HG02642 (cell line): ENCODE measurements around the gene AAK1.
"Not testable (repeated sequence)": the region's sequence is repeated elsewhere in the genome, so short reads cannot be mapped to it uniquely, and the experiment has no call there.

ENCODE experiments used
- ATAC-seq: cut with Tn5 transposase; IDR thresholded peaks from one replicate; pipeline ENCODE4 v1.9.1; 2021; ENCODE audit warnings: mild to moderate bottlenecking; ENCODE audit not compliant: unreplicated experiment, poor library complexity

AAK1 gene

DNA sequence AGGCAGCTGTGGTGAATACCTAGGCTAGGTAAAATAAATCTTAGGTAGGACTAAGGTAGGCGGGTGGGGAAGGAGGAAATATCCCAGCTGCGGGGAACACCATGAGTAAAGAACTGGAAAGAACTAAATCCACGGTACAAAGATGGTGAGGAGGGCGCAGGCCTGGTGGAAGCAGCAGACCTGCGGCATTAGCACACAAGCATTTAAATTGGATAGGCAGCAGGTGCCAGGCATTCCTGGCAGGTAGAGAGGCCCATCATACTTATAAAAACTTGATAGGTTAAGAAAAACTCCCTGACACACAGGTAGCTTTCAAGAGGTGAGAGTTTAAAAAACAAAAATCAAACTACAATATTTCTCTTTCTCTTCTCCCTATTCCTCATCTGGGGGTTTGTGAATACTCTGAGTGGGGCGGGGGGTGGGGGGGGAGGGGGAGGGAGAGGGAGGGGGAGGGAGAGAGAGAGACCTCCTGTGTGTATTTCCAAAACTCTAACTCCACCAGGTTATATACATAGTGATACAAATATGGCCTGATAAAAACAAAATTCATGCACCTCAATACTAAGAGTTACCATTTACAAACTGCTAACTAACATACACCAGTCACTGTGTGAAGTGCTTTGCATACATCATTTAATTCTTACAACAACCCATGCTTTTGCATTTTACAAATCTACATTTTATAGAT is 13.5 kb downstream of the AAK1 start:
- ATAC-seq, result no peak

DNA sequence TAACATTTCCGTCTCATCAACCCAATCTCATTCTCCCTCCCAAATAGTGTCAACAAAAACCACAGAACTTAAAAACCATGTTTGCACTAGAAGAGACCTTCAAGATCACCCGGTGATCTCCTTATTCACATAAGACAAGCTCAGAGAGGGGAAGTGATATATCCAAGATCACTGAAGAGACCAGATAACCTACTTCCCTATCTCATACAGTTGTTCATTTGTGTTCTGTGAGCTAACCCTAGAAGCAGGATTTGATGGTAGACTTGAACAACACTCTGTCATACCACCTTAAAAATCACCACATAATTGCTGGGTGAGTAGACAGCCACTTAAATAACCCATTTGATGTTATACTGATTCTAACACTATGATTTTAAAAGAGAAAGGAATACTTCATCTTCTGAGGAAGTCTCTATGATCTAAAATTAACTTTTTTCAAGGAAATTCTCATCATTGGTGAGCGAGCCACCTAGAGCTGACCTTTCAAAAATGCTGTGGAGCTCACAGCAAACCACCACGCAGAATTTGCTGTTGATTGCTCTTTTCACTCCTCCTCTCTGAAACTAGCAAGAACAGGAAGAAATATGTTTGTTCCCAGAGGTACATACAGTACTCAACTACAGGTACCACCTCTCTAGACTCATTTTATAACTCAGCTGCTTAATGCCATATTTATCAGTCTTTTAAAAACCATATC is 15.1 kb downstream of the AAK1 start:
- ATAC-seq, result no peak

- ATAC-seq, result no peak
Observed at GRCh38 chr2:69625078-69625795, 18.3 kb downstream of the AAK1 start.

DNA sequence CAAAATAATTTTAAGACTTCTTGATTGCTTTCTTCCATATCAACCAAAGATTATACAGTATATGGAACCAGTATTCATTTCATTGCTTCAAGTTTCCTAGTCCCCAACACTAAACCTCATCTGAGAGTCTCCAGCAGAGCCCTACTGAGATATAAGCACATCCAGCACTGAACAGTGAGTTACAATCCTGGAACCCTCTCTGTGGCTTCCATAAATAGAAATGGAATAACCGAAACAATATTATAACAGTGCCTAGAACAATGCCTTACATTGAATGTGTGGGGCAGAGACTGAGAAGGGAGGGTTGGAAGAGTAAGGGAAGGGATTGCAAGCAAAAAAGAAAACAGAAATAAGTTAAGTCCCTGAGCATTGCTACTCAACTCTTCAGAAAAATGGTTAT is 18.9 kb downstream of the AAK1 start:
- ATAC-seq, result no peak

DNA sequence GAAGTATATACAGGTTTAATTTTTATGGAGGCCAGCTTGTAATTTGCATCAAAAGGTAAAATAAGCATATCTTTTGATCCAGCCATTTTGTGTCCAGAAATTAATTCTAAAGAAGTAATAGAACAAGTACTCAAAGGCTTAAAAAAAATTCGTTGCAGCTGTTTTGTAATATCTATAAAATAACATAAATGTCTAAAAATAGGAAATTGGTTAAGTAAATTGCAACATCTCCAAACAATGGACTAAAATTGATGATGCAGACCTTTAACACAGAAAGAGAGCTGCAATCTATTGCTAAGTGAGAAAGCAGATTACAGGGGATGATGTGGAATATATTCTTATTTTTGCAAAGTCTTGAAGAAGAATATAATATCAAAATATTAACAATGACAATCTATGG is 19.4 kb downstream of the AAK1 start:
- no peak for ATAC-seq

DNA sequence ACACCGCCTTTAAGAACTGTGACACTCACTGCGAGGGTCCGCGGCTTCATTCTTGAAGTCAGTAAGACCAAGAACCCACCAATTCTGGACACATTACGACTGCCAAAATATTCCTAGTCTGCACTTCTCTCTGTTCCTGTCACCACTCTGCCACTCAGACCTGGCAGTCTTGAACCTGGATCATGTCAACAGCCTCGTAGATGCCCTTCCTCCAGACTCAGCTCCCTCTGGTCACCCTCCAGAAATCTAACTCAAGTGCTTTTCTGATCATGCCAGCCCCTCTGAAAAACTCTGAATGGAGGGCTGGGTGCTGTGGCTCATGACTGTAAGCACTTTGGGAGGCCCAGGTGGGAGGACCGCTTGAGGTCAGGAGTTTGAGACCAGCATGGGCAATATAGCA is 20.3 kb downstream of the AAK1 start:
- no peak for ATAC-seq

- ATAC-seq, result not testable (repeated sequence)
Observed at GRCh38 chr2:69622805-69623204, 20.7 kb downstream of the AAK1 start.

GRCh38 chr2:69622017-69622540 is 21.5 kb downstream of the AAK1 start:
- ATAC-seq, result not testable (repeated sequence)

DNA sequence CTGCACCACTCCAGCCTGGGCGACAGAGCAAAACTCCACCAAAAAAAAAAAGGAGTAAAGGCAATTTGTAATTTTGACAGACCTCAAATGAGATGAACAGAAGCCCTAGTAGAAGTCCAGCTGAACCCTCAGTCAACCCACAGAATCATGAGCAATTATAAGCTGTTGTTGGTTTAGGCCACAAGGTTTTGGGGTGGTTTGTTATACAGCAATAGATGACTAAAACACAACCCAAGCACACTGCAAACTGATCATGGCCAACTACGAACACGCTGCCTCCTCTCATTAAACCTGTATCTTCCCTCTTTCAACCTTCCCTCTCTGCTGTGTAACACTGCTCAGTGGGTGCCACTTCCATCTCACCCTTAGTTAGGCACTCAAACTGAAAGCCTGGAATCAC is 22.1 kb downstream of the AAK1 start:
- ATAC-seq, result no peak

- ATAC-seq, result no peak
Observed at GRCh38 chr2:69620870-69621269, 22.7 kb downstream of the AAK1 start.

DNA sequence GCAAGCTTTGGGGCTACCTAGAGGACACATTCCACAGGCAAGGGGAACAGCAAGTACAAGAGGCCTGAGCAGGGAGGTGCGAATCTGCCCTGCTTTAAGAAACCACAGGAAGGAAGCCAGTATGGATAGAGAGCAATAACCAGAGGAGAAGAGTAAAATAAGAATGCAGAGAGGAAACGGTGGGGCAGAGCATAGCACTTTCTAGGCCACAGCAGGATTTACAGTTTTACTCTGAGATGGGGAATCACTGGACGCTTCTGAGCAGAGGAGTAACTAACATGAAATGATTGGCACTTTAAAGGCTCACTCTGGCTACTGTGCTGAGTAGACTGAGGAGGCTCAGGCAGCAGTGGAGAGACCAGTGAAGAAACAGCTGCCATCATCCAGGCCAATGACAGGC is 23.8 kb downstream of the AAK1 start:
- ATAC-seq, result no peak

- ATAC-seq, result no peak
Observed at GRCh38 chr2:69618362-69618761, 25.2 kb downstream of the AAK1 start.

- no peak for ATAC-seq
Observed at GRCh38 chr2:69617744-69618143, 25.8 kb downstream of the AAK1 start.

DNA sequence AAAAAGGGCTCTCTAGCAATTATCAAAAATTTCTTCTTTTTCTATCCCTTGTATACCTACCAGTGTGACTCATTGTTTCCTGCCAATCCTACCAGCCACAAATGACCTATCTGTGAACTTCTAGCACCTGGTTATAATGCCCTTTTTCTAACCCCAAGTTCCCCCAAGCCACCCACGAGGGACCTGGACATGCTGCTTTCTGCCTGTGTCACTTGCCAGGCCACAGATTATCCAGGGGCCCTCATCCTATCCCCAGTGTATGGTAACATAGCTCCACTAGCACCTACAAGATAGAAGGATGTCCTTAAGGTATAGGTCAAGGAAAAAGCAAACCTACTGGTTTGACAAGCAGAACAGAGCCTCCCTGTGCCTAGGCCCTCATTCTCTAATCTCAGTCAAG is 26.8 kb downstream of the AAK1 start:
- no peak for ATAC-seq

DNA sequence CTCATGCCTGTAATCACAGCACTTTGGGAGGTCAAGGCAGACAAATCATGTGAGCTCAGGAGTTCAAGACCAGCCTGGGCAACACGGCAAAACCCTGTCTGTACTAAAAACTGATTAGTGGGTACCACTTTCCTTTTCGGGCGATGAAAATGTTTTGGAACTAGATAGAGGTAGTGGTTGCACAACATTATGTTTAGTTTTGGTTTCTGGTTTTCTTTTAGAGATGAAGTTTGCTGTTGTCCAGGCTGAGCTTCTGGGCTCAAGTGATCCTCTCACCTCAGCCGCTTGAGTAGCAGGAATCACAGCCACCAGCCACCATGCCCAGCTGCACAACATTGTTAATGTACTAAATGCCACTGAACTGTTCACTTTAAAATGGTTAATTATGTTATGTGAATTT is 27.6 kb downstream of the AAK1 start:
- ATAC-seq, result peak; percentile 53

DNA sequence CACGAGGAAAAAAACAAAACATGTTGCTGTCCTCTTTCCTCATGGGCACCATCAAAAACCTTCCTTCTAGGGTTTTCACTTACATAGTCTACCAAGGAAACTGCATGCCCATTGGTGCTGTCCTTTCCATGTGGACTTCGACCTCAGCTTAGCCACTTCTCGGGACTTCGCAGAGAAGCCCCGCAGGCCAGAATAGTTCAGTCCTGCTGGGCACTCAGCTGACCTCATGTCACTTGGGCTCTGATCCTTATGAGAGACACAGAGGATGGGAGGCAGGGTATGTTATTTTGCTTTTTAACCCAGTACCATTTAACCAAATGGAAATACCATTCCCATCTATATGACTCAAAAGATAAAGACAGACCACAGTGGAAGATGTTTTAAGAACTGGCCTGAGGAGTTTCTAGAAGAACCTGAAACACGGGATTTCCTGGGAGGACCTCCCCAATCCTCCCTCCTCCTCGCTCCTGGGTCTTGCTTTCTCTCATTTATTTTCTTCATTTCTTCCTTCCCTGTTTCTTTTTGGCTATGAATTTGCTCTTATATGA is 28.4 kb downstream of the AAK1 start:
- ATAC-seq, result no peak

DNA sequence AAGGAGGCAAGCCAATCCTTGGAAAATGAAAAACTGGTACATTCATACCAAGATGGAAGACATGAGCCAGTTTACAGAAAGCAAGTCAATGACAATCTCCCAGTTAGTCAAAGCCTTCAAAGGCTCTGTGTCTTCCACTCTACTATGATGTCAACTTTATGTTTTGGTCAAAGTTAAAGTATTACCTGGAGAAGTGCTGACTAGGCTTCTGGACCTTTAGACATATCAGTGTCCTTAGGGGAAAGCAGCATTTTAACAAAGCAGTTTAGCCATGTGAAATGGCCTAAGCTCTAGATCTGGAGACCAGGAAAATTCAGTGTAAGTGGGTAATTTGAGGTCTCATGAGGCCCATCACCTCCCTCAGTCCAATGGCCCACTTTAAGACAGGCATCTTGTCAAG is 30.8 kb downstream of the AAK1 start:
- no peak for ATAC-seq

DNA sequence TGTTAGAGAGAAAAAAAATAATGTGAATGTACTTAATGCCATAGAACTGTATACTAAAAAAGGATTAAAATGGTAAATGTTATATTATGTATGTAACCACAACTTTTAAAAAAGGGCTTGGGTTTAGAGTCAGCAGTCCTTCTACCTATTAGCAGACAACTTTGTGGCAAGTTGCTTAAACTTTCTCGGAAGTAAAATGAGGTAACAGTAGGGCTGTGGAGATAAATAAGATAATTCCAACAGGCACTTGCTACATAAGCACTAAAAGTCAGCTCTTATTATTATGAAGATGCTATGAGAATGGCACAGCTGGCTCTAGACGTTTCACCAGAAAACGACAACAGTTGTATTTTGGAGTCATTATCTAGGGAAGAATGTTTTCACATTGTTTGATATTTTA is 31.3 kb downstream of the AAK1 start:
- no peak for ATAC-seq

DNA sequence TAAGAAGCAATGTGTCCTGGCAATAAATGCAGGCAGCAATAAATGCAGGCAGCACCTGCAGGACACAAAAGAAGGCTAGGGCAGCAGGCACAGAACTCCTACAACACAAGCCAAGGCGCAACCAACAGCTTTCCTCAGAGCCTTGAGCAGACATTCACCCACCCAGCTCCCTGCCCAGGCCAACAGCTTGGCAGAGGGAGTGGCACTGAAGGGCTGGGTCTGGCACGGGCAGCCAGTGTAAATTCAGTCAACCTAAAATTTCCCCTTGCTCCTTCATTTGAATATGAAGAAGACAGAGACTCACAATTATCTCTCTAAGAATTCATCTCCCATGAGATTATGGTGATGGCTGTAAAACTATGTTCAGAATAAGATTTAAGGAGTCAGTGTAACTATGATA is 35.4 kb downstream of the AAK1 start:
- no peak for ATAC-seq

- ATAC-seq, result not testable (repeated sequence)
Observed at GRCh38 chr2:69606771-69607170, 36.8 kb downstream of the AAK1 start.

GRCh38 chr2:69605284-69605683 is 38.3 kb downstream of the AAK1 start:
- ATAC-seq, result no peak
